ELR (cell line): ENCODE data around the gene PRKCA.

Experiments
- DNase-seq: peaks from one replicate; pipeline ENCODE4 v3.0.0-alpha.2; 2015; ENCODE audit warnings: low read depth

Gene PRKCA

DNA sequence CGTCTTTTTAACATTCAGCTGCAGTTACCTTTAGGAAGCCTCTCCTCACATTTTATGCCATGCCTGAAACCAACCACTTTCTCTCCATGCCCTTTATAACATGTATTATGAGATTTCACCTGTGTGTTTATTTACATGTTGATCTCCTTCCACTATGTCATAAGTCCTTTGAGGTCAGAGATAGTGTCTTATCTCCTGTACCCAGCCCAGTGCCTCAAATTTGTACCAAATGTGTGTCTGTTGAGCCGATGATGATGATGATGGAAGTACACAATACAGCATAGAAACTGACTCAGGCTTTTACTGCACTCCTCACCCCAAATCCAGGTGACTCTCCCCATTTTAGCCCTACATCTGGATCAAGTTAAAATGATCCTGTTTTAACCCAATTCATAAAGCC, 353.0 kb downstream of the PRKCA start:
- DNase-seq, result no peak

DNA sequence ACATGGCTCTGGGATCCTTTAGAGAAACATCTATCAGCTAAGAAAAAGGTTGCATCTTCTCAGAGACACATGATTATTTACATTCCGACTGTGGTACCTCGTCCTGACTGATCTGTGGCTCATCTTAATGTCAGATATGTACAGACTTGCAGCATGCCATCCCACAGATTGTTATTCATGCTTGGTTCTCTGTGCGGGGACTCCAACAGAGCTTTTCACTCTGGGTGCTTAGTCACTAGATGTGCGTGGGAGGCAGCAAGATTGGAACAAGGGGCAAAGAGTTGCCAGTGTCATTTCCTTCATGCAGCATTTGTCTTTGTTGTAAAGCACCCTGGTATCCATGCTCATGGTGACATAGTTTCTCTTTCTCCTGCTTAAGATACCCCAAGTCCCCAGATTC, 353.4 kb downstream of the PRKCA start:
- peak; percentile 72 for DNase-seq

DNA sequence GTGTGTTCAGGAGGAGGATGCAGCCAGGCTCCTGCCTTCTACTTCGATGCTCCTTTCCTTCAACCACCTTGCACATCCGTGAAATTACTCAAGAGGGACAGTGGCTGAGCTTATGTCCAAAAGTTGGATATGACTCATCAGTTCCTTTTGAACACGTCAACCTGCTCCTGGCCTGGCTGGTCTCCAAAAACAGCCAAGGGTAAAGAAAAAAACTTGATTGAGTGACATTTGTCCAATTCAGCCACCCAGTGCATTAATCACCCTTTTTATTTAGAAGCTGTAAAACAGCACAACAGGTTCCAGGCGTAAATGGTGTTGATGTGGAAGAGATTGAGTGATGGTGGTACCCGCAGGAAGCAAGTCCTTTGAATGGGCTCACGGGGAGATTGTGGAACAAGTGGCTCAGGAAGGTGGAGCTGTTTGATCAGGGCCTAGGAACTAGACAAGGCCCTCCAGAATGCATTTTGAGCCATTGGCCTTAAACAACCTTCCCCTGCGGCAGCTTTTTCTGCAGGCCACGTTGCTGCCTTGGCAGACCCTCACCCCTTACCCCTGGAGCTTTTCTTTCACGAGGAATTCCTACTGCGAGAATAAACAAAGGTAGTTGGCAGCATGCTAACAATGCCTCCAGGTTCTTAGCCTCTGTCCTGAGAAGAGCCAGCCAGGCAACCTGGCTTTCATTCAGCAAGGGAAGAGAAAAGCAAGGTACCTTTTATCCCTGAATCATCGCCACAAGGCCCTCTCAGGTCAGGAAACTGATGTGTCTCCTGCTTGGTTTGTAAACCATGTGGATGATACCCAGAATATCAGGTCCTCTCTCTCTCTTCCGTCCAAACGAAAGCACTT, 359.2 kb downstream of the PRKCA start:
- DNase-seq, result peak; percentile 83

DNA sequence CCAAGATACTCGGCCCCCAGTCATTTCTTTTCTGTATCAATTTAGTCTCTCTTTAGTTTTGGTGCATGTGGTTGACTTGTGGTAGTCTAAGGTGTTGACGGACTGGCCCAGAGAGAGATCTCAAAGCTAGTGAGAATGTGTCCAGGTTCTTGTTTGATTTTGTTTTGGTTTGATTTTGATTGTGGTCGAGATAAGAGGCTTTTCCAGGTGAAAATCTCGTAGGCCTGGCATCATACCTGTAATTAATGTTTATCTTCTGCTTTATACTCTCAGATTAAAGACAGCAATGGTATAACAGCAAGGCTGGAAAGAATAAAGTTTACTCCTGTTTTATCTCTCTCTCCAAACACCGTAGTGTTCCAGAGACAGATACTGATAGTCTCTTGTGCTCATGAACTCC, 360.1 kb downstream of the PRKCA start:
- no peak for DNase-seq

DNA sequence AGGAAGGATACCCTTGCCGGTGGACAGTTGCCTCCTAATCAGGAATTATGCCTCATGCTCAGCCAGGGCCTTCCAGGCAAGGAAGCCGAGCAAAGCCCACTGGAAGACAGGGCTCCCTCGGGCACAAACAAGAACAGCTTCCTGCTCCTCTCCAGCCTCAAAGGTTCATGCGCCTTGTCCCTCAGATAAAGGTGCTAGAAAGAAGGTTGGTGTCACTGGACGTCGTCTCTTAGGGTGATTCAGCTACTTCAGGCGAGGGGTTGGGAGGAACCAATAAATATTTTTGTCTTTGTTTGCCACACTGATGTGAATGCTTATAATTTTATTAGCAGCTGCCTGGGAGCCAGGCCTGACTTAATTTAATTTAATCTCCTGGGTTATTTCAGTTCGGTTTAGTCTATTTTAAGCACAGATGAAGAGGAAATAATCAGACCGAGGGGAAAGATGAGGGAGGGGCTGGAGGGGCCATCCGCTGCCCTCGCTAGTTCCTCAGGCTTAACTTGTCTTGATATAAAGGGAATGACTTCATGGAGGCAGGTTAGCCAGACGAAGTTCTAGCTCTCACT, 360.7 kb downstream of the PRKCA start:
- DNase-seq, result no peak

DNA sequence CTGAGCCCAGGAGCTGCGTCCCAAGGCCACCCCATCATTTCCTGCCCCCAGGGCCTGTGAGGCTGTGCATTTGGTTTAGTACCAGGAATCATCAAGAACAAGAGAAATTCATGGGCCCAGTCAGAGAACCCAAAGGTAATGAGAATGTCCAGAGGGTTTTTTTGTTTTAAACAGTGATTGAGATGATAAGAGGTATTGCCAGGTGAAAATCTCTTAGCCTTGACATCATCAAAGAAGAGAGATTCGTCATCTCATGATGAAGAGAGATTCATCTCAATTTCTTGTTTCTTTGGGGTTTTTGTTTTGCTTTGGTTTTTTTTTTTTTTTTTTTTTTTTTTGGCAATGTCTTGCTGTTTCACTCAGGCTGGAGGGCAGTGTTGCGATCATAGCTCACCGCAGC, 361.9 kb downstream of the PRKCA start:
- no peak for DNase-seq

DNA sequence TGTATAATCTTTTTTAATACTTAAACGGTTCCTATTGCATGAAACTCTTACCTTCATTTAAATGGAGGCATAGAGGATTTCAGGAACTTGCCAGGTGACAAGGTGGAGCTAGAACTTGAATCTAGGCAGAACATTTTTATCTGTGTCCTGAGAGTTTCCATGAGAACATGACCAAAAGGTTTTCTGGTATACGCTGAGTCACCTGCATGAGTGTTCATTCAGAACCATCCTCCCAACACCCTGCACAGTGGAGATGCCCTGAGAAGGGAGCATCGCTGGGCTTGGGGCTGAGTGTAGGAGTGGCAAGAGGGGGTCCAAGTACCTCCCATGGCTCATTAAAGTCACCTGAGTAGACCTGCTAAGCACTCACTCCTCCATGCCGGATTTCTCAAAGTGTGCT, 362.8 kb downstream of the PRKCA start:
- peak; percentile 34 for DNase-seq

DNA sequence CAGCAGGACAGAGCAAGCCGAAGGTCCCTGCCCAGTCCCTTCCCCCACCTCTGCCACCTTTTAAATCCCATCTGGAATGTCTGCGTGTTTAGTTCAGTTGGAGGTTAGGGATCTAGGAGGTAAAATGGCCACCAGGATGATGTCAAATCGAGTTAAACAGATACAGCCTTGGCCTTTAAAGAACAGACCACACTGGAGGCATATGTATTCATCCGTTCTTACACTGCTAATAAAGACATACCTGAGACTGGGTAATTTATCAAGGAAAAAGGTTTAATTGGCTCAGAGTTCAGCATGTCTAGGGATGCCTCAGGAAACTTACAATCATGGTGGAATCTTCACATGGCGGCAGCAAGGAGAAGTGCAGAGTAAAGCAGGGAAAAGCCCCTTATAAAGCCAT, 364.7 kb downstream of the PRKCA start:
- no peak for DNase-seq

DNA sequence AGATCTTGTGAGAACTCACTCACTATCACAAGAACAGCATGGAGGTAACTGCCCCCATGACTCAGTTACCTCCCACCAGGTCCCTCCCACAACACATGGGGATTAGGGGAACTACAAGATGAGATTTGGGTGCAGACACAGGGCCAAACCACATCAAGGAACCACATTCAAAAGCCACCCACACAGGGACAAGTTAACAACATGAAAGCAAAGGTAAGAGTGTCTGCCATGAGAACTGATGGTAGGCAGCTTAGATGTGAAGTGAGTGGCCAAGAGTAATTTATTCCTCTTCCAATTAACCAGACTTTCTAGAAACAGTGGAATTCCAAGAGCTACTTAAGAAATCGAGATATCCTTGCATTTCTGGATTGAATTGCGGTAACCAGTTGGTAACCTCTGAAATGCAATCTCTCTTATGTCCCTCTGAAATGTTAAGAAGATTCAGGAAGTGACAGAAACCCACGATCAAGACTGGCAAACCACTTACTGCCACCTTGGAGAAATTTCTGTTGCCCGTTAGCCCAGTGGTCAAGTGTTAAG, 365.1 kb downstream of the PRKCA start:
- DNase-seq, result no peak

DNA sequence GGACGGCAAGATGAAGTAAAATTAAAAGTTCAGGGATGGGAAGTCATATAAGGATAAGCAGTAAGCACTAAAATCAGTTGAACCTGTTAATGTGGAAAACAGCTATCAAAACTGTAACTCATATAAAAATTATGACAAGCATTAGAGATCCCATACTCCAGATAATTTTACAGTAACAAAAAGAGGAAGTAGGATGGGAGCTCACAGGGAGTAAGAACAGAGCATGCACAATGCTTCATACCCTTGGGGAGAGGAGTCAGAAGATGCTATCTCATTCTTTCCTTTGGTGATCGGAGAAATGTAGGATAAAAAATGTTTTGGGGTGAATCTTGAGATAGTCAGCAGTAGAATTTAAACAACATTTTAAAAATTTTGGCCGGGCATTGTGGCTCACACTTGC, 367.8 kb downstream of the PRKCA start:
- DNase-seq, result no peak

DNA sequence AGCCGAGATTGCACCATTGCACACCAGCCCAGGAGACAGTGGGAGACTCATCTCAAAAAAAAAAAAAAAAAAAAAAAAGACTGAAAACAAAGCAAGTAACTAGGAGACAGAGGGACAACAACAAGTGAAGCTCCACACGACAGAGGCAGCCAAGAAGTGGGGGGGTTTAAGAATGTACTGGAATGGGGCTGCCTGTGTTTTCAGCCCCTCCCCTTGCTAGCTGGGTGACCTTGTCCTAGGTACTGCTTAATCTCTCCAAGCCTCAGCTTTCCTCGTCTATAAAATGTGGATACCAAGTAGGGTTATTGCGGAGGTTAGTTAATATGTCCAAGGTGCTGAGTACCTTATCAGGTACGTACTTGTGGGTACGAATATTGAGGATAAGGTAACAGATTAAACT, 368.7 kb downstream of the PRKCA start:
- no peak for DNase-seq

DNA sequence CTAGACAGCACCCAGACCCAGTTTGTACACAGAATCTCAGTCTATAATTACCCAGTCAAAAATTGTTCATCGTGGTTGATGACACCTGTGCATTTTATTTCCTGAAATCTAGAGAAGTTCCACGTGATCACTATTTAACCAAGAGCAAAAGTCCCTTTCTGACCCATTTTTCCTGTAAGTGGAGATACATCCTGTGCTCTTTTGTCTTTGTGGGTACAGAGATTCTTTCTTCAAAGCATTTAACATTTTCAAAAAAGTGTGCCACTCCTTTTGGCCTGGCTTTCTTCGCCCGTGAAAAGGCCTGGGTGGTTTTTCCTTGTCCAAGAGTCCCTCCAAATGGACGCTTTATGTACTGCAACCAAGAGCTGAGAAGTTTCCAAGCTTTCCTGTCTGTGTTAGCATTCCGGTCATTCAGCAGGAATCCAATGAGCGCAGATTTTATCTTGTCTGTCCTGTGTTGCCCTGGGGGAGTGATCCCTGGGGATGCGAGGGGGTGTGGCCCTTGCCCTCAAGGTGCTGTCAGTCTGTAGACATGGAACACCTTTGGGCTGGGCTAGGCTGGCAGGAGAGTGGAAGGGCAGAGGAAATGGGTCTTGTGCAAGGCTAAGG, 371.4 kb downstream of the PRKCA start:
- DNase-seq, result peak; percentile 84

DNA sequence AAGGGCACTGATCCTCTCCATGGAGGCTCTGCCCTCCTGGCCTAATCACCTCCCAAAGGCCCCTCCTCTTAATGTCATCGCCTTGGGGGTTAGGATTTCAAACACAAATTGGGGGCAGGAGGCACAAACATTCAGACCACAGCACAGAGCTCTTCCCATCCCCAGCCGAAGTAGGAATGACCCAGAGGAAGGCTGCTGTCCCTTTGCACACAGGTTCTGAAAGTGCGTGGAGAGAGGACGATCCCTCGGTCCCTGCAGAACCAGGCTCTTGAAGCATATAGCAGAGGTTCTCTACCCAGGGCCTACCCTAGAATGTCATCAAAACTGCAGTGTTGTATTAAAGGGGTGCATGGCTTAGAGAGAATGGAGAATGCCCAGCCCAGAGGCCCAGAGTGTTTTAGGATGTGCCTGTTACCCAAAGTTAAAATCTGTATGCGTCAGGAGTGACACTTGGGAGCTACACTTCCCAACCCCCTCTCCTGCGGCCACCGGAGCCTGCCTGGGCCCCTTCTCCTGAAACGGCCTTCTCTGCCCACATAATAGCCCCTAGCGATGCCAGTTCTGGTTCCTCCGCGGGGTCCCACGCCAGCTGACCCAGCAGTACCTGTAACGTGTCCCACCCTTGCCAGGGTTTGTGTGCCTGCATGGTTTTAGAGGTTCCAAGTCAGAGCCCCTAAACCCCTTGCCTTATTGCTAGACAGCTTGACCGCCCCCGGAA, 373.0 kb downstream of the PRKCA start:
- no peak for DNase-seq

DNA sequence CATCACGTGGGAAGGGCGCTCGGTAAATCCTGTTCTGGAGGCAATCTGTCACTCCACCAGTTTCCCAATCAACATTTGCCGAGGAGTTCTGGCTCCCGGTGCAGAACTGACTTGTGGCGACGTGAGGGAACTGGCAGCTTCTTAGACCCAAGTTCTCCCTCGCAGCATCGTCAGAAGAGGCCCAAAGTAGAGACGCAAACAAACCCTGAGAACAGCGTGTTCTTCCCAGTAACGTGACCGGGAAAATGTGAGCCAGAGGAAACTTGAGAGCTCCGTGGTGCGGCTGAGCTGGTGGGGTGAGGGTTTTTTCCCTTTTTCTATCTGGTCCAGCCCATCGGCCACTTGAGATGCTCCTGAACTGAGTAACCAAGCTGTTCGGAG, 373.6 kb downstream of the PRKCA start:
- DNase-seq, result no peak

DNA sequence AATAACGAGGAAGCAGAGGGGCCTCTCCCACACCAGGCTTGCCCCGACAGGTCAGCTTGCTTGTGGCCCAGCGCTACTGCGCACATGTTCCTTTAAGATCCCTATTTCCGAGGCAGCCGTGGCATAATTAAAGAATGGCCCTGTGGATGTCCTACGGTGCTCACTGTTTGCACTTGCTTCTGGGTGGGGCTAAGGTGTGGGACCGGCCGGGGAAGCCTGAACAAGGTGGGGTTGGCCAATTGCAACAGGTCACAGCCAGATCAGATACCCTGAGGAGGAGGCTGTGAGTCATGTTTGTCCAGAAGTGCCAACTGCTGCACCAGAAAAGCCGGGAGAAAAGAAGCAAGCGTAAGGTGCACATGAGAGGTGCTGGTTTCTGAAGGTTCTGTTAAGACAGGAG, 374.0 kb downstream of the PRKCA start:
- DNase-seq, result peak; percentile 46

DNA sequence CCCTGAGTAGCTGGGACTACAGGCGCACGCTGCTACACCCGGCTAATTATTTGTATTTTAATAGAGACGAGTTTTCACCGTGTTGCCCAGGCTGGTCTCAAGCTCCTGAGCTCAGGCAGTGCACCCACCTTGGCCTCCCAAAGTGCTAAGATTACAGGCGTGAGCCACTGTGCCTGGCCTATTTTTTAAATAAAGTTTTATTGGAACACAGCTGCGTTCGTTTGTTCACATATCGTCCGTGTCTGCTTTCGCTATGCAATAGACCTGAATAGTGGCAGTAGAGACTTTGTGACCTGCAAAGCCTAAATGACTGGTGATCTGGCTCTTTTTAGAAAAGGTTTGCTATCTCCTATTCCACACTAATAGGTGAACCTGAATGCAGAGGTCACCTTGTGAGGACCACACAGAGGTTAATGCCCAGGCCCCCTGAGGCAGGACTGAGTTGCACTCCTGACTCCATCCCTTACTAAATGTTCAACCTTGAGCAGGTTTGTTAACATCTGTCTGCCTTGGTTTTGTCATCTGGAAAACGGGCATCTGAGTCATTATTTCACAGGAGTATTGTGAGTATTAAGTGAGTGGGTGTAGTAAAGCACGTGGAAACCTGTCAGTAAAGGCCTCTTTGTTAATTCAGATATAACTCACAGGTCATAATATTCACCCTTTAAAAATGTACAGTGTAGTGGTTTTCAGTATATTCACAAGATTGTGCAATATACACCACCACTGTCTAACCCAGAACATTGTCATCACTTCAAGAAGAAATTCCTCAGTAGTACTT, 375.0 kb downstream of the PRKCA start:
- peak; percentile 91 for DNase-seq

DNA sequence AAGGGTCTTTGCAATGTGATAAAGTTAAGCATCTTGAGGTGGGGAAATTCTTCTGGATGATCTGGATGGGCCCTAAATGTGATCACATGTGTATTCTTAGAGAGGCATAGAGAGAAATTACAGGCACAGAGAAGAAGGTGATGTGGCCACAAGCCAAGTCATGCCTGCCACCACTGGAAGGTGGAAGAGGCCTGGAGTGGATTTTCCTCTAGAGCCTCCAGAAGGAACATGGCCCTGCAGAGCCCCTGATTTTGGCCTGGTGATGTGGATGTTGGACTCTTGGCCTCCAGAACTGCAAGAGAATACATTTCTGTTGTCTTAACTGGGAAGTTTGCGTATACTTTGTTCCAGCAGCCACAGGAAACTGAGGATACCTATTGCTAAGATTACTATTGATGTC, 375.6 kb downstream of the PRKCA start:
- no peak for DNase-seq

DNA sequence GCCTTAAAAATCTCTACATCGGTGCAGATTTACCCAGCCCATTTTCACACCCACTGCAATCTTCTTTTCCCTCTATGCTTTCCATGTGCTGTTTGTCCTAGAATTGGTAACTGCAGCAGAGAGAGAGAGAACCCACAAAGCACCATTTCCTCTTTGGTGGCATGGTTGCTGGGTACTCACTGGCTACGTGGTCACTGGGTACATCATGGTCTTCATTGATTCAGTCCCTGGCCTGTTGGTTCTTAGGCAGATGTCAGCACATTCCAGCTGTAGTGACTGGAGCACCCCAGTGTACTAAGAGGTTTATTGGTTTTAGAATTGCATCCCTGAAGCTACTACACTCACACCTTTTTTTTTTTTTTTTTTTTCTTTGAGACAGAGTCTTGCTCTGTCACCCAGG, 376.4 kb downstream of the PRKCA start:
- DNase-seq, result no peak

DNA sequence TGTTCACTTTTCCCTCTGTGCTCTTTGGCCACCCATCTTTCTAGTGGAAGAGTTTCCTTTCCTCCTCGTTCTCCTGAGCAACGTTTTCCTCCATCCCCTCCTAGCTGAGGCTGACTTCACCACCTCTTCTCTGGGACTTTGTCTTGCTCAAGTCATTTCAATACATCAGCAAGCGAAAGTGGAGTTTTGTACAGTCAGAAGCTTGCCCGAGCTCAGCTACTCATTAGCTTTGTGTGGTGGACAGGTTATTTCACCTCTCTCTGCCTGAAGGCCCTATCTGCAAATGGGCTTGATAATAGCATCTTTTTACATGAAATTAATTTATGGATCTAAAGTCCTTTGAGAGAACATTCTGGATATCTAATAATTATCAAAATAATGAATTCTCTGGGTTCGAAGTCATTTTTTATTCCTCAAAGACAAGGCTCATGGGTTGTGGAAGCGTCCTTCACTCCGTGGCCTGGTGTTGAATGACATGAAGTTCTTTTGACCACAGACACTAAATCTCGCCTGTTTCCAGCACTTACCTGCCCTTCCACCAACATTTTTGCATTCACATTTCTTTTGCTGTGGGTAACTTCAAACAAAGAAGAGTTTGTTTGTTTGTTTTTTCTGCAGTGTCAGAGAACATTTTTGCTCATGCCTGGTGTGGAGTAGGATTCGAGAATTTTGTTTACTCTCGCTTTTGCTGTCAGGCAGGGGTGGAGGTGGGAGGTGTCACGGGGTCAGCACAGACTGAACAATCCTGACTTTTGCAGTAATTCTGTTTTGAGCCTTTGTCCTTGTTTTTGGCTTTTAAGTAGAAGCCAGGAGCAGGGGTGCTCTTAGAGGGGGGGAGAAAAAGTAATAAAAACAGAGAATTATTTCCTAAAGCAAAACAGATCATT, 377.5 kb downstream of the PRKCA start:
- DNase-seq, result no peak

DNA sequence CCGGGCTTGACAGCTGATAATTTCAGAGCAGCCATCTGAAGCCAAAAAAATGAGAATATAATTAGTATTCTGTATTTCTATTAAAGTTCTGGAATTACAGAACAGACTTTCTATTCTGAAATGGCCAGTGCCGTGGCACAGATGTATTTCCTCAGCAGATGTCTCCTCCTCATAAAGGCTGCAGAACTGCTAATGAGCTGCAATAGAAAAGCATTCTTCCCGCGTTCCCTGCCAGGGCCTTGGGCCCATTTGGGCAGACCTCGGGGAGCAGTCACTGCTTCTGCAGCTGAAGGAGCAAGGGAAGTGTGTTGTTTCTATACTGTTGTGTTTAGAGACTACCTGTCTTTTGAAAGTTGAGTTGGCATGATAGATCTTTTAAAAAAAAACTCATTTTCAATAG, 379.9 kb downstream of the PRKCA start:
- DNase-seq, result no peak

DNA sequence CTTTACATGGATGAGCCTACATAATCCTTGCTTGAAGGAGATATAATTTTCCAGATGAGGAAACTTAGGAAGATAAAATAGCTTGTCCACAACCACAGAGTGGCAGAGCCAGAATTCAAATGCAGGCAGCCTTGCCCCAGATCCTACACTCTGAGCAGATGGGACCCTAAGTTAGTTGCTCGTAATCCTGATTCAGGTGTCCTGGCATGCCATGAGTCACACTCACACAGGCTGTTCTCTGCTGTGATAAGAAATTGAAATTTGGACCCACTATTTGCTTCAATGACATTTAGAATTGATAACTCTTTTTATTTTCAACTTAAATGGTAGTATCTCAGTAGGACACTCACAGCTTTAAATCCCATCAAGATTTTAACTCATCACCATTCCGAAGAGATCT, 381.8 kb downstream of the PRKCA start:
- DNase-seq, result peak; percentile 42
